Activated naive CD4-positive, alpha-beta T cell treated with anti-CD3 and anti-CD28 coated beads for 36 hours (primary cell): ENCODE measurements around the gene MARCHF5. TPM values are rescaled to one million over a fixed set of nuclear protein-coding genes. Genes with fewer than 3 reads are reported as not detected.

Experiments used
- CTCF ChIA-PET: fragments of 350-600 bp; sonication (Branson Sonifier 250); formaldehyde crosslinking; loops from one replicate; lab custom pipeline; 2021; ENCODE audit warnings: antibody characterized with exemption; lab: Charles Lee
- DNase-seq: peaks from one replicate; pipeline ENCODE4 v3.0.0-alpha.2; 2020
- H3K27ac Mint-ChIP-seq: one replicate; pipeline ENCODE4 v1.8.0; 2021; ENCODE audit warnings: mild to moderate bottlenecking, mixed read lengths
- H3K27me3 Mint-ChIP-seq: one replicate; pipeline ENCODE4 v1.8.0; 2021; ENCODE audit warnings: low read depth, mixed read lengths
- H3K36me3 Mint-ChIP-seq: one replicate; pipeline ENCODE4 v1.8.0; 2021; ENCODE audit warnings: low read depth, mixed read lengths
- H3K4me1 Mint-ChIP-seq: one replicate; pipeline ENCODE4 v1.8.0; 2021; ENCODE audit warnings: low read depth, mixed read lengths
- H3K4me3 Mint-ChIP-seq: one replicate; pipeline ENCODE4 v1.8.0; 2021; ENCODE audit warnings: mild to moderate bottlenecking, moderate library complexity, mixed read lengths
- H3K9me3 Mint-ChIP-seq: one replicate; pipeline ENCODE4 v1.8.0; 2021; ENCODE audit warnings: mixed read lengths
- intact Hi-C: fragments of 100-400 bp; cut with micrococcal nuclease; formaldehyde crosslinking; loops from one replicate; pipeline ENCODE4 v1.15.1; 2023
- total RNA-seq, 2 experiments: library from RNA; stranded (reverse); gene quantifications; one replicate each; pipeline ENCODE4 v1.2.3, GENCODE V29; 2021

The MARCHF5 gene
- total RNA-seq, 2 experiments from 2014 or later, result 26.1 to 28.1 TPM

GRCh38 chr10:92274071-92274470 lies 16.9 kb upstream of the MARCHF5 start:
- Mint-ChIP-seq H3K27me3 (no peaks in the 10 kb centered on the region), H3K4me3 (no peak overlapping the region), H3K9me3 (no peaks in the 10 kb centered on the region), H3K4me1 (no peaks in the 10 kb centered on the region), H3K27ac (no peak overlapping the region), H3K36me3 (no peaks in the 10 kb centered on the region)
- DNase-seq, result no peak
- intact Hi-C loops, result no loop called here
- CTCF ChIA-PET, result interaction anchor here (0.5 kb wide), 1 partner anchor 65 kb away, joined by 3 read pairs; no protein-coding TSS in a partner anchor

- Mint-ChIP-seq H3K27ac (no peak overlapping the region), H3K36me3 (no peaks in the 10 kb centered on the region), H3K27me3 (no peaks in the 10 kb centered on the region), H3K4me3 (no peak overlapping the region), H3K4me1 (peaks cover 5% of the 10 kb centered on the region), H3K9me3 (no peaks in the 10 kb centered on the region)
- intact Hi-C loops, result no loop called here
- CTCF ChIA-PET, result interaction anchor here (0.6 kb wide), 1 partner anchor 57 kb away, joined by 3 read pairs; no protein-coding TSS in a partner anchor
- no peak for DNase-seq
Observed at GRCh38 chr10:92278996-92279696, 11.8 kb upstream of the MARCHF5 start.

- H3K27me3 Mint-ChIP-seq, result no peaks in the 10 kb centered on the region
- CTCF ChIA-PET, result interaction anchor here (0.6 kb wide), 1 partner anchor 730 kb away, joined by 3 read pairs; no protein-coding TSS in a partner anchor
- H3K9me3 Mint-ChIP-seq, result no peaks in the 10 kb centered on the region
- no peak for DNase-seq
- H3K27ac Mint-ChIP-seq, result no peak overlapping the region
- H3K4me1 Mint-ChIP-seq, result peaks cover 17% of the 10 kb centered on the region
- no peak overlapping the region for H3K4me3 Mint-ChIP-seq
- intact Hi-C loops, result no loop called here
- H3K36me3 Mint-ChIP-seq, result no peaks in the 10 kb centered on the region
Observed at GRCh38 chr10:92284112-92284704, 6.8 kb upstream of the MARCHF5 start.

- H3K27ac Mint-ChIP-seq, result peak overlapping the region; percentile 63
- peaks cover 28% of the 10 kb centered on the region for H3K4me1 Mint-ChIP-seq
- H3K9me3 Mint-ChIP-seq, result no peaks in the 10 kb centered on the region
- H3K36me3 Mint-ChIP-seq, result peaks cover 4% of the 10 kb centered on the region
- no peaks in the 10 kb centered on the region for H3K27me3 Mint-ChIP-seq
- intact Hi-C loops, result loop anchor here (5.0 to 10.0 kb wide), 5 partner anchors 145 to 1207 kb away; partner anchors contain the start of genes BTAF1, CEP55 and EXOC6
- H3K4me3 Mint-ChIP-seq, result peak overlapping the region; percentile 81
- DNase-seq, result peak; percentile 26
- CTCF ChIA-PET, result interaction anchor here (0.6 to 3.0 kb wide), 6 partner anchors 12 to 53 kb away, joined by 3 to 9 read pairs (median 4); no protein-coding TSS in a partner anchor
Observed at GRCh38 chr10:92290076-92290836, 711 bp upstream of the MARCHF5 start.

- CTCF ChIA-PET, result interaction anchor here (0.9 to 3.0 kb wide), 5 partner anchors 11 to 282 kb away, joined by 3 to 9 read pairs (median 4); no protein-coding TSS in a partner anchor
Observed at GRCh38 chr10:92291616-92291865, 574 bp downstream of the MARCHF5 start.

GRCh38 chr10:92291921-92292845 lies 1.2 kb downstream of the MARCHF5 start:
- Mint-ChIP-seq H3K27ac (peak overlapping the region; percentile 77), H3K27me3 (no peaks in the 10 kb centered on the region), H3K4me3 (peak overlapping the region; percentile 81), H3K4me1 (peaks cover 30% of the 10 kb centered on the region), H3K36me3 (peaks cover 4% of the 10 kb centered on the region), H3K9me3 (no peaks in the 10 kb centered on the region)
- intact Hi-C loops, result loop anchor here (1.0 to 10.0 kb wide), 12 partner anchors 52 to 1205 kb away; partner anchors contain the start of genes BTAF1, CEP55, EXOC6 and IDE
- CTCF ChIA-PET, result interaction anchor here (0.6 to 3.0 kb wide), 11 partner anchors 12 to 283 kb away, joined by 3 to 9 read pairs (median 4); no protein-coding TSS in a partner anchor
- peak; percentile 69 for DNase-seq

More at GRCh38 chr10:92291616-92291865, 574 bp downstream of the MARCHF5 start:
- peak overlapping the region; percentile 77 for H3K27ac Mint-ChIP-seq
- peaks cover 4% of the 10 kb centered on the region for H3K36me3 Mint-ChIP-seq
- H3K9me3 Mint-ChIP-seq, result no peaks in the 10 kb centered on the region
- H3K4me3 Mint-ChIP-seq, result peak overlapping the region; percentile 81
- intact Hi-C loops, result loop anchor here (1.0 to 10.0 kb wide), 10 partner anchors 51 to 1206 kb away; partner anchors contain the start of genes BTAF1, CEP55 and EXOC6
- peaks cover 27% of the 10 kb centered on the region for H3K4me1 Mint-ChIP-seq
- no peaks in the 10 kb centered on the region for H3K27me3 Mint-ChIP-seq
- peak; percentile 16 for DNase-seq

- Mint-ChIP-seq H3K9me3 (no peaks in the 10 kb centered on the region), H3K27me3 (no peaks in the 10 kb centered on the region), H3K36me3 (peaks cover 4% of the 10 kb centered on the region), H3K4me1 (peaks cover 42% of the 10 kb centered on the region), H3K27ac (no peak overlapping the region), H3K4me3 (no peak overlapping the region)
- CTCF ChIA-PET, result interaction anchor here (0.6 kb wide), 1 partner anchor 316 kb away, joined by 3 read pairs; no protein-coding TSS in a partner anchor
- DNase-seq, result no peak
- intact Hi-C loops, result loop anchor here (10.0 kb wide), 1 partner anchor 136 kb away; no protein-coding TSS in a partner anchor
Observed at GRCh38 chr10:92298487-92298886, 7.5 kb downstream of the MARCHF5 start.

- Mint-ChIP-seq H3K27ac (no peak overlapping the region), H3K27me3 (no peaks in the 10 kb centered on the region), H3K9me3 (no peaks in the 10 kb centered on the region), H3K4me1 (peaks cover 51% of the 10 kb centered on the region), H3K4me3 (no peak overlapping the region), H3K36me3 (no peaks in the 10 kb centered on the region)
- no peak for DNase-seq
- intact Hi-C loops, result no loop called here
- CTCF ChIA-PET, result interaction anchor here (1.0 to 1.5 kb wide), 2 partner anchors 12 to 313 kb away, joined by 3 to 4 read pairs; partner anchors contain the start of genes CPEB3 and MARCHF5
Observed at GRCh38 chr10:92303096-92303495, 12.1 kb downstream of the MARCHF5 start.

- Mint-ChIP-seq H3K27me3 (no peaks in the 10 kb centered on the region), H3K36me3 (no peaks in the 10 kb centered on the region), H3K27ac (no peak overlapping the region), H3K4me3 (no peak overlapping the region), H3K4me1 (peaks cover 50% of the 10 kb centered on the region), H3K9me3 (no peaks in the 10 kb centered on the region)
- DNase-seq, result no peak
- CTCF ChIA-PET, result interaction anchor here (0.6 to 1.0 kb wide), 2 partner anchors 12 to 89 kb away, joined by 3 to 4 read pairs; no protein-coding TSS in a partner anchor
- intact Hi-C loops, result no loop called here
Observed at GRCh38 chr10:92304061-92304460, 13.1 kb downstream of the MARCHF5 start.

GRCh38 chr10:92305133-92306072 lies 14.4 kb downstream of the MARCHF5 start:
- no peak for DNase-seq
- Mint-ChIP-seq H3K36me3 (no peaks in the 10 kb centered on the region), H3K27ac (no peak overlapping the region), H3K9me3 (no peaks in the 10 kb centered on the region), H3K4me1 (peaks cover 49% of the 10 kb centered on the region), H3K4me3 (no peak overlapping the region), H3K27me3 (no peaks in the 10 kb centered on the region)
- intact Hi-C loops, result no loop called here
- CTCF ChIA-PET, result no interaction called here
